Uterus (tissue), 4 donors: ENCODE results near the gene S100A16. TPM values are rescaled to one million over a fixed set of nuclear protein-coding genes. Genes with fewer than 3 reads are reported as not detected.

ENCODE experiments used
- DNase-seq, 2 donors: peaks; one replicate each; pipeline ENCODE4 v3.0.0-alpha.2; 2019 to 2020
- H3K27ac ChIP-seq, 2 donors: fragments of 200-600 bp; sonication (generic); 1 replicate in 1 of 2; 2 replicates in 1 of 2; pipeline ENCODE4 v1.5.1; 2016 to 2018
- H3K27me3 ChIP-seq, 2 donors: fragments of 200-600 bp; sonication (generic); one replicate each; pipeline ENCODE4 v1.5.1; 2018 to 2019; ENCODE audit warnings: control low read depth in 1 of 2
- H3K36me3 ChIP-seq, 2 donors: fragments of 200-600 bp; sonication (generic); one replicate each; pipeline ENCODE4 v1.5.1; 2019; ENCODE audit warnings: control low read depth in 1 of 2
- H3K4me1 ChIP-seq, 2 donors: fragments of 200-600 bp; sonication (generic); one replicate each; pipeline ENCODE4 v1.5.1; 2018 to 2019; ENCODE audit warnings: control low read depth in 1 of 2
- H3K4me3 ChIP-seq, 2 donors: fragments of 200-600 bp; sonication (generic); 1 replicate in 1 of 2; 2 replicates in 1 of 2; pipeline ENCODE4 v1.5.1; 2018 to 2019; ENCODE audit warnings: mild to moderate bottlenecking in 1 of 2
- H3K9me3 ChIP-seq, 2 donors: fragments of 200-600 bp; sonication (generic); one replicate each; pipeline ENCODE4 v1.5.1; 2019; ENCODE audit warnings: control low read depth in 1 of 2
- POLR2A ChIP-seq, 2 donors: fragments of 450-650 bp; IDR thresholded peaks; one replicate each; pipeline ENCODE4 v1.6.1; 2016; ENCODE audit warnings: antibody characterized with exemption in 2 of 2, mild to moderate bottlenecking in 1 of 2, moderate library complexity in 1 of 2
- intact Hi-C: fragments of 100-400 bp; cut with DNase I; formaldehyde crosslinking; loops from one replicate; pipeline ENCODE4 v1.15.1; 2023; ENCODE audit warnings: low total_unique reads
- total RNA-seq, 4 donors: library from RNA; depleted of rRNA in 3 of 4; stranded (reverse); fragments of >200 nt in 3 of 4; gene quantifications; one replicate each; pipeline versions ENCODE4 v1.1.0 to v1.2.4, GENCODE V29; 2014 to 2023
- TF ChIP-seq, protein P1 (sequence below), 4 experiments: fragments of 200-600 bp in 2 of 4; fragments of 450-650 bp in 2 of 4; sonication (generic) in 2 of 4; IDR thresholded peaks; one replicate each; pipeline ENCODE4 v1.5.1; 2016 to 2019; ENCODE audit warnings: antibody characterized with exemption in 4 of 4, mild to moderate bottlenecking in 2 of 4, moderate library complexity in 1 of 4
- donor health status: DM: yes; HTN: yes; CAD: no.

S100A16 gene
- total RNA-seq, 4 donors from 2014 or later: 57.4 to 122 (median 72.1) TPM

DNA sequence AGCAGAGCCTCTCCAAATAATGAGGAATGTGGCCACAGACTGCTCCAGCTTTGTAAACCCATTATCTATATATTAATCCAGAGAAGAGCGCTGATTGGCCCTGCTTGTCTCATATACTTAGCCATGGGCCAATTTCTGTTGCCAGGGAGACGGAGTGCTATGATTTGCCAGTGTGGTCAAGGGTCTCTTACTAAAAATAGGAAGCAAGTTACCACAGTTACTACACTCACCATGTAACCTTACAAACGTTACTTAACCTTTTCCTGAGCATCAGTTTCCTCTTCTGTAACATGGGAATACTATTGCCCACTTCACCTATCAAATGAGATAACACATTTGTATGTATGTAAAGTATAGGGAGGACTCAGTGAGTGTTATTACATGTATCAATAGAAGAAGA, 39.6 kb downstream of the S100A16 start:
- Histone ChIP-seq H3K4me1 (no peaks in the 10 kb centered on the region), H3K4me3 (no peak overlapping the region), H3K9me3 (no peaks in the 10 kb centered on the region), H3K27ac (peak overlapping the region; percentile 18 to 70), H3K36me3 (no peaks in the 10 kb centered on the region), H3K27me3 (no peaks in the 10 kb centered on the region)
- TF ChIP-seq, protein P1, sequence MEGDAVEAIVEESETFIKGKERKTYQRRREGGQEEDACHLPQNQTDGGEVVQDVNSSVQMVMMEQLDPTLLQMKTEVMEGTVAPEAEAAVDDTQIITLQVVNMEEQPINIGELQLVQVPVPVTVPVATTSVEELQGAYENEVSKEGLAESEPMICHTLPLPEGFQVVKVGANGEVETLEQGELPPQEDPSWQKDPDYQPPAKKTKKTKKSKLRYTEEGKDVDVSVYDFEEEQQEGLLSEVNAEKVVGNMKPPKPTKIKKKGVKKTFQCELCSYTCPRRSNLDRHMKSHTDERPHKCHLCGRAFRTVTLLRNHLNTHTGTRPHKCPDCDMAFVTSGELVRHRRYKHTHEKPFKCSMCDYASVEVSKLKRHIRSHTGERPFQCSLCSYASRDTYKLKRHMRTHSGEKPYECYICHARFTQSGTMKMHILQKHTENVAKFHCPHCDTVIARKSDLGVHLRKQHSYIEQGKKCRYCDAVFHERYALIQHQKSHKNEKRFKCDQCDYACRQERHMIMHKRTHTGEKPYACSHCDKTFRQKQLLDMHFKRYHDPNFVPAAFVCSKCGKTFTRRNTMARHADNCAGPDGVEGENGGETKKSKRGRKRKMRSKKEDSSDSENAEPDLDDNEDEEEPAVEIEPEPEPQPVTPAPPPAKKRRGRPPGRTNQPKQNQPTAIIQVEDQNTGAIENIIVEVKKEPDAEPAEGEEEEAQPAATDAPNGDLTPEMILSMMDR (IDR thresholded peaks at IDR 0.05): no peak
- TF ChIP-seq POLR2A (IDR thresholded peaks at IDR 0.05): no peak
- DNase-seq: no peak
- intact Hi-C loops: no loop called here

DNA sequence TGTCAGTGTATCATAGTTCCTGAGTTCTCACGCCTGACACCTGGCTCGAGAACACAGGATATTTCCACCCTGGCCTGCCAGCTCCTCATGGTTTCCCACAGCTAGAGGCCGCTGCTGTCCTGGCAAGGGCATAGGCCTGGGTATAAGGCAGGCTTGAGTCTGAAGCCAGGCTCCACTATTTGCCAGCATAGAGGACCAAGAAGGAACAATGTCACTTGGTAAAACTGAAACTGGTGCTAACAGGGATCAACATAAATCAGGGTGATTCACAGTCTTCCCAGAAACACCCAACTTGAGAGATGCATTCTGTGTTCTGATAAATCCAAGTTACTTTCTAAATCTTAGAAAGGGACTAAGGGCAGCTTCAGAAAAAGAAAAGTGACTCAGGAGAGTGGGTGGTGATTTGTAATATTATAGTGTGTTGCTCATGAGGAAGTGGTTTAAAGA, 40.3 kb downstream of the S100A16 start:
- intact Hi-C loops: no loop called here
- no peak overlapping the region for H3K4me3 ChIP-seq

DNA sequence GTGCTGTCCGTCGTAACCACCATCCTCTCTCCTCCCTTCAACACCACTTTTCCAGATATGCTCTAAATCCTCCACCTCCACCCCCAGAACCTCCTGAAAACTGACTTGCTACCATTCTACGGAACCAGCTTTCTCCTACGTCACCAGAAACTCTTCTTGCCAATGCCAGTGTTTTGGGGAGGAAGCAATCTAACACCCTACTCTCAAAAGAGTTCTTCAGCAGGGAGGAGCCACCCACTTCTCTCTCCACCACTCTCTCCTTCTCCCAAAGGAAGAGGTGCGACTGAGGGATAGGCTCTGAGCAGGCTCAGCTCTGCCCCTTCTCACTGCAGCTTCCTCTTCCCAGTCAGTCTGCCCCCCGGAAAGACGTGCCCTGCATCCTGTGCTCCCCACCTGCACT, 41.2 kb downstream of the S100A16 start:
- Histone ChIP-seq H3K27me3 (no peaks in the 10 kb centered on the region), H3K4me1 (peaks cover 5 to 8% of the 10 kb centered on the region in 2 donors), H3K4me3 (no peak overlapping the region), H3K27ac (no peak overlapping the region), H3K36me3 (no peaks in the 10 kb centered on the region), H3K9me3 (no peaks in the 10 kb centered on the region)
- intact Hi-C loops: no loop called here
- TF ChIP-seq, protein P1 (IDR thresholded peaks at IDR 0.05): no peak
- no peak for TF ChIP-seq POLR2A (IDR thresholded peaks at IDR 0.05)
- no peak for DNase-seq

More for the DNA sequence above, 40.3 kb downstream of the S100A16 start:
- no peak for TF ChIP-seq POLR2A (IDR thresholded peaks at IDR 0.05)
- TF ChIP-seq, protein P1 (IDR thresholded peaks at IDR 0.05): peak; percentile 68 to 87 (median 81)
- Histone ChIP-seq H3K36me3 (no peaks in the 10 kb centered on the region), H3K4me1 (peaks cover 5 to 6% of the 10 kb centered on the region in 2 donors), H3K27me3 (no peaks in the 10 kb centered on the region), H3K9me3 (no peaks in the 10 kb centered on the region), H3K27ac (peak overlapping the region; percentile 18 to 70)
- peak; percentile 75 to 82 for DNase-seq

DNA sequence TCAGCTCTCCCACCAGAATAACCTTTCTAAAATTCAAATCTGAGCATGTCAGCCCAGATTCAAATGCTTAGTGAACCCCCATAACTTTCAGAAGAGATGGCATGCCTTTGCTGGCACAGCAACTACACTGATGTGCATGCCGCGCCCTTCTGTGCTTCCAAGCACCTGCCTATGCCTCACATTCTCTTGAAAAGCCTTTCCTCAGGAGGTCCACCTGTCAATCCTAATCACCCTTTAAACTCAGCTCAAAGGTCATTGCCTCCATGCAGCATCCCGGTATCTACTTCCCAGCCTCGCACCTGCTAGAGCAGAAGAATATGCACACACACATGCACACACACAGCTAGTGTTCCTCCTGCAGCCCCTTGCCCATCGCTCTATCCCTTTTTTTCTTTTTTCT, 42.1 kb downstream of the S100A16 start:
- H3K27ac ChIP-seq: no peak overlapping the region
- H3K9me3 ChIP-seq: no peaks in the 10 kb centered on the region
- H3K4me1 ChIP-seq: peaks cover 5 to 12% of the 10 kb centered on the region in 2 donors
- no peak overlapping the region for H3K4me3 ChIP-seq
- no peaks in the 10 kb centered on the region for H3K27me3 ChIP-seq
- no peak for DNase-seq
- intact Hi-C loops: no loop called here
- TF ChIP-seq POLR2A (IDR thresholded peaks at IDR 0.05): no peak
- TF ChIP-seq, protein P1 (IDR thresholded peaks at IDR 0.05): no peak
- H3K36me3 ChIP-seq: no peaks in the 10 kb centered on the region

DNA sequence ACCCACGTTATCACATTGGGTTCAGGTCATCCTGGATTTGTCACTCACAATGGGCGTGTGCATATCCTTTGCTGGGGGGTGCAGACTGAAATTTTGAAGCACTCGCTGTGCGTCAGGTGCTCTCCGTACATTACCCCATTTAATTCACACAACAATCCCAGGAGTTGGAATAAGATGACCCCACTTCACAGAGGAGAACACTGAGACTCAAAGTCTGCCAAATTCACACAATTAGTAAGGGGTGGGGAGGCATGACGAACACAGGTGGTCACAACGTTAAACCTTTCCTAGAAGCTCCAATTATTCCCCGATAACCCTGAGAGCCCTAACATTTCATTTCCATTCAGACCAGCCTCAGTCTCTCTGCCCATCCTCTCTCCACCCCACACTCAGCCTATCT, 43.5 kb downstream of the S100A16 start:
- Histone ChIP-seq H3K4me3 (no peak overlapping the region), H3K9me3 (no peaks in the 10 kb centered on the region), H3K27ac (no peak overlapping the region), H3K36me3 (no peaks in the 10 kb centered on the region), H3K27me3 (no peaks in the 10 kb centered on the region), H3K4me1 (peaks cover 5 to 12% of the 10 kb centered on the region in 2 donors)
- intact Hi-C loops: loop anchor here (2.0 kb wide), 1 partner anchor 37 kb away; no protein-coding TSS in a partner anchor
- no peak for DNase-seq
- TF ChIP-seq, protein P1 (IDR thresholded peaks at IDR 0.05): no peak
- no peak for TF ChIP-seq POLR2A (IDR thresholded peaks at IDR 0.05)
